HG02973 (cell line): ENCODE measurements around the gene VEGFA.

ENCODE experiments used
- ATAC-seq: cut with Tn5 transposase; IDR thresholded peaks from one replicate; pipeline ENCODE4 v1.9.1; 2021; ENCODE audit warnings: moderate library complexity; ENCODE audit not compliant: unreplicated experiment

VEGFA gene

GRCh38 chr6:43769526-43770371 lies at the start of gene VEGFA:
TSS of gene VEGFA (plus strand) at chr6:43770211.
- peak; percentile 44 for ATAC-seq

- ATAC-seq: no peak
Measured at GRCh38 chr6:43720999-43721398, 49.0 kb upstream of the VEGFA start.

DNA sequence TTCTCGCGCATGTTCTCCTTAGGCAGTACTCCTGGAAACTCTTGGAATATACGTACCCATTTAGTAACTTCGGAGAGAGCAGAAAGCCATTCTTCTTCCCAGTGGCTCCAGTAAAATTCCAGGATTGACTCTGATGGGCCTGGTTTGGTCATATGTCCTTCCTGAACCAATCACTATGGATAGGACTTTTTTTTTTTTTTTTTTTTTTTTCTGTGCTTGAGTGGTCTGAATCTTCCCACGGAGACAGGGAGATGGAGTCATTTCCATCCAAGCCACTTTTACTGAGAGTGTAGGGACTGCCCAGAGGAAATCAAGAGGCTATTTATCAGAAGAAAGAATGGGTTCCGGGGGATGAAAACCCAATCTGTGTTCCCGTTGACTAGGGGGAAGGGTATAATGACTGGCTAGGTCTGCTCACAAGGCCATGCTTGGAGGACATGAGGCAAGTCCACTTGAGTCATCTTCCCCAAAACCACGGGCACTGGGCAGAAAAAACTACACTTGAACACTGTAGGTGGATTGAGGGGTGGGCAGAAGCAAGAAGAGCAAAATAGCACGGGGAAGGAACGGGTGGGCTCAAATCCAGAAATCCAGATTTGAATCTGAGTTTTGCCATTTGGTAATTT lies 47.0 kb upstream of the VEGFA start:
- no peak for ATAC-seq

DNA sequence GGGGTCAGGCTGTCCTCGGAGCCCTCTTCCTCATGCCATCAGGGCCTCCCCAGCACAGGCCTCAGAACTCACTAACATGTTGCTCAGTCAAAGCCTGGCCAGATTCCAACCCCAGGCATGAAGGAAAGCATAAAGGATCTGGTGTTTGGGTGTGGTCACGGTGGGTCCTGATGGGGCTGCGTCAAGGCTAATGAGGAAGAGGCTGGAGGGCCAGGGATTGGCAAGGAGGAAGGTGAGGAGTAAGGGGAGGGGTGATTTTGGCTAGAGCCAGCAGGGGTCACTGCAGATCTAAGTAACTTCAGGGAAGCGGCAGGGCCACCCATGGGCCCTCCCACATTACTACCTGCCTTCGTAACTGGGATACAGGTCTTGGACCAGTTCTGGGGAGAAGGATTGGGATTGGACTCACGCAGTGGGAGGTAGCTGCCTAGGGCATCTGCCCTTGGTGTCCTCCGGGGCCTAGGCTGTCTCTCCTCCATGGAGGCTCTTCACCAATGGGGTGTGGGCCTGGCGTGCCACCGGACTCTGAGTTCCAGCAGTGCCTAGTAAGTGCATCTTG lies 46.2 kb upstream of the VEGFA start:
- peak; percentile 54 for ATAC-seq

GRCh38 chr6:43724354-43724753 lies 45.7 kb upstream of the VEGFA start:
- no peak for ATAC-seq

- ATAC-seq: peak; percentile 48
Measured at GRCh38 chr6:43724914-43725642, 44.9 kb upstream of the VEGFA start.

DNA sequence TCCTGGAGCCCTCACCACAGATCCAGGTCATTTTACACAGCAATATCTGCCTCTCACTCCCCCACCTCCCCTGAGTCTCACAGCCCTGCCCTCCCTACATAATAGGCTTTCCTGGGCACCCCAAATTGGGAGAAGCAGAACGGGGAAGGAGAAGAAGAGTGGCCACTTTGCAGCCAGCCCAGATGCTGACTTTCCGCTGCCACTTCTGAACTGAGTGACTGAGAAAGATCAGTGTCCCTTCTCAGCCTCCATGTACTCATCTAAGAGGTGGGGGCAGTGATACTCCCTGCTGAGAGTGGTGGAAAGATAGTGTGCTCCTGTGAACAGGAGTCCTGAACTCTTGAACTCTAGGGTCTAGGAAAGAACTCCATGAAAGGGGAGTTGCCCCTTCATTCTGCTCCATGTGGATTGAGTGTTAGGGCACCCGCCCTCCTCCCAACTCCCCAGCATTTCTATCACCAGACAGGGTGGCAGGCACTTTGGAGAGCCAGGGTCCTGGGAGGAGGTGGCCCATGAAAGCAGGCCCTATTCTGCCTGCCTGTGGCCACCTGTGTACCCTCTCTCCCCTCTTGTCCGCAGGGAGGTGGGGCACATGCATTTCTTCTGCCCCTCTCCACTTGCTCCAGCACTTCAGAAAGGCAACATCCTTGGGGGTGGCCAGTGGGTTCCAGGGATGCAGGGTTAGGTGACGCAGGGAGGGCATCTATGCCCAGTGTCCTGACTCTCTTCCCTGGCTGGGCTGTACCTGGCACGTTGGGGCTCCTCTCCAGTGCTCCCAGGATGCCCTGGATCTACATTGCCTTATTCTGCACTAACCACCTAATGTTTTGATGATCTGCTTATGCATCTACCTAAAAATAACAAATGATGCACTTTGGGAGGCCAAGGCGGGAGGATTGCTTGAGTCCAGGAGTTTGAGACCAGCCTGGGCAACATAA lies 44.1 kb upstream of the VEGFA start:
- peak; percentile 14 for ATAC-seq

DNA sequence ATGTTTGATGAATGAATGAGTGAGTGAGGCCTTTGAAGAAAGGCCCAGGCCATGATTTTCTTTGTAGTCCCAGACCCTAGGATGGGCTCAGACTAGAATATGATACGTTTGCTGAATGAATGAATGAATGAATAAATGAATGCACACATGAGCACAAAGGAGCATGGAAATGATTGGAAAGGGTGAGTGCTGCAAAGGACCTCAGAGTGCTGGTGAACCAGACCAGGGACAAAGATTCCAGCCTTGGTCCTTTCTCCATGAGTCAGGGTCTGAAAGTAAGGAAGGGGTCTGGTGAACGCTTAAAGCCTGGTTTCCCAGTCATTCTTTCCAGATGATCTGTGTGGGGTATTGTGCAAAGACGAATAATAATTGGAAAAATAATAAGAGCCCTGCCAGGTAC lies 42.4 kb upstream of the VEGFA start:
- ATAC-seq: no peak

DNA sequence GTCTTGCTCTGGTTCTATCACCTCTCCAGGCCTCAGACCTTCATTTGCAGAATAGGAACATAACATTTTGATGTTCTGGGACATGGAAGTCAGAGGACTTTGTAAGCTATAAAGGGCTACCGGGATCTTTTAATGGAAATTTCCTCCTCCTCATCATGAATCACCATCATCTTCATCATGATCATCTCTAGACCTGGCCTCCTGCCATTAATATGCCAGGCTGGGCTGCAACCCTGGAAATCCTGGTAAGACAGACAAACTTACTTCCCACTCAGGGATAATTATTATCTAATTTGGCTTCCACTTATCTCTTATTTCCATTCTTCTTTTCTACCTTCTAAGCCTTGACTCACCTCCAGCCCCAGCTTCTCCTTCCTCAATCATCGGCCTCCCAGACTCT lies 41.4 kb upstream of the VEGFA start:
- ATAC-seq: no peak

DNA sequence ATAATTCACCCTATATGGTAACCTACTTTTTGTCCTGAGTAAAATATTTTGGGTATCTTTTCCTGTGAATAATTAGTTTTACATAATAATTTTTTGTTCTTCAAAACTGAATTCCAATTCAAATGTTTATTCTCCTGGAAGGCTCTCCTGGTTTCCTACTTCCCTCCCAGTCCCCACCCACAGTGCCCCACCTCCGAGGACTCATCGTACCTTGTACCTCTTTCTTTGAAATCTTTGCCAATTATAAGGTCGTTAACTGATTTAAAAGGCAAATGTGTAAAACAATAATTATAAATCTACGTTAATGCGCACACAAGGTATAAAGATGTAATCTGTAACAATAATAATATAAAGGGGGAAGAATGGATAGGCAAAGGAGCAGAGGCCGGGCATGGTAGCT lies 40.5 kb upstream of the VEGFA start:
- ATAC-seq: no peak

GRCh38 chr6:43730634-43731033 lies 39.4 kb upstream of the VEGFA start:
- ATAC-seq: no peak

- ATAC-seq: peak; percentile 65
Measured at GRCh38 chr6:43733471-43734293, 36.3 kb upstream of the VEGFA start.

DNA sequence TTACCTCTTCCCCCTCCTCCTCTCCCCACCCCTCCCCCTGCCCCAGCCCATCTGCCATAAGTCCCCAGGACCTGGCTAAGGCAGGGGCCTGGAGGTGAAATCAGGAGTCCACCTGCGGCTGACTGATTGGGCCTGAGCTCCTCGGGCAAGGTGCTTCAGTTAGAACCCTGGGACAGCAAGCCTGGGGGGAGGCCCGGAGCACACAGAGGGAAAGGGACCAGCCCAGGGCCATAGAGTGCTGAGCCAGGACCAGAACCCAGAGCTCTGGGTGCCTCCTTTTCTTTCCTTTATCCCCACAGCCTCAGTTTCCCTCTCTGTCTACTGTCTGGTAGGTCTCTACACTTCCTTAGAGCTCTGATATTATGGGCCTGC lies 35.7 kb upstream of the VEGFA start:
- ATAC-seq: peak; percentile 11

GRCh38 chr6:43735642-43736199 lies 34.3 kb upstream of the VEGFA start:
- no peak for ATAC-seq

DNA sequence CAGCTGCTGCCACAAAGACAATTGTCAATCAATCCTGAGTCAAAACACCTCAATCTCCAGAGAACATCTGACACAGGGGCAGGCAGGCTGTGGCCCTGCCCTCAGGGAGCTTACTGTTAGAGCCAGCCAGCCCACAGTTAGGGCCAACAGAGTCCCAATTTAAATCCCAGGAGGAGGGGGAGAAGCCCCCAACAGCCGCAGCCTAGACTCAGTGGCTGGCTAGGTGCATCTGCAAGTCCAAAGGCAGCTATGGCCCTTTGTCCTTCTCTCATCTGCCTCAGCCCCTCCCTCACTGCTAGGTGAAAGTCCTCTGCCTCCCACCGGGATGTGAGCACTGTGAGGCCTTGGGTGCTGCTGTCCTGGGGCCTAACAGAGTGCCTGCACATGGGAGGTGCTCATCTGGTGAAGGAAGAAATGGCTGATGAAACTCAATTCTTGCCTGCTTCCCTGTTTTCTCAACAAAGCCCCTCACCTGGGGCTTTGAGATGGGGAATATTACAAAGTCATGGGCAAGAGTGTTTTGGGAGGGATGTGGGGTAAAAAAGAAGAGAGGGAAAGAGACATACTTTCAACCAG lies 33.7 kb upstream of the VEGFA start:
- ATAC-seq: no peak

DNA sequence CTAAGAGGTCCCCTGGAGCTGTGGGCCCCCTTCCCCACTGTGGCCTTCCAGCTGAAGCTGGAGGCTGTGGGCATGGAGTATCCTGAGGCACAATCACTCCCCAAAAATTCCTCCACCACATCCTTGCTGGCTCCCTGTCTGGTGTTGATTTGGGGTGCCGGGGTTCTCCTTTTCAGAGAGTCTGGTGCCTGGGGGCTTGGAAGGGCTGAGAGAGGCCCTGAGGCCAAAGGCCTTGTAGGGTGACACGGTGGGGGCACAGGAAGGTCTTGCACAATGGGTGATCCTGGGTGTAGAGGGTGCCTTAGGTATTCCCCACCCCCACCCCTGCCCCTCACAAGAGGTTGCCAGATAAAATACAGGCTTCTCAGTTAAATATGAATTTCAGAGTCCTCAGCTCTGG lies 33.2 kb upstream of the VEGFA start:
- ATAC-seq: no peak

- ATAC-seq: no peak
Measured at GRCh38 chr6:43737272-43738081, 32.5 kb upstream of the VEGFA start.

GRCh38 chr6:43738267-43738676 lies 31.7 kb upstream of the VEGFA start:
- ATAC-seq: no peak
